Measurements from ENCODE around the gene TADA2B.
A peak's percentile ranks its signal among the peaks of the same experiment; 100 is the strongest.

Gene TADA2B

GRCh38 chr4:7041801-7042502, 1.2 kb upstream of the TADA2B start:
- no peak for DNase-seq (ENCODE audit: low read depth)

GRCh38 chr4:7042503-7043283, 479 bp upstream of the TADA2B start:
- DNase-seq (ENCODE audit: low read depth) = peak; percentile 90

- no peak for DNase-seq (ENCODE audit: low read depth)
These were observed 1.2 kb downstream of the TADA2B start for GRCh38 chr4:7044137-7044930.

- DNase-seq (ENCODE audit: low read depth) = no peak
These were observed 2.4 kb downstream of the TADA2B start for GRCh38 chr4:7045553-7045952.

- no peak for DNase-seq (ENCODE audit: low read depth)
These were observed 3.1 kb downstream of the TADA2B start for GRCh38 chr4:7045961-7046921.

GRCh38 chr4:7046971-7047370, 3.8 kb downstream of the TADA2B start:
- DNase-seq (ENCODE audit: low read depth) = no peak

GRCh38 chr4:7048642-7049041, 5.5 kb downstream of the TADA2B start:
- DNase-seq (ENCODE audit: low read depth) = no peak

- DNase-seq (ENCODE audit: low read depth) = no peak
These were observed 6.1 kb downstream of the TADA2B start for GRCh38 chr4:7049295-7049694.

- DNase-seq (ENCODE audit: low read depth) = no peak
These were observed 6.6 kb downstream of the TADA2B start for GRCh38 chr4:7049739-7050138.

GRCh38 chr4:7050481-7051143, 7.4 kb downstream of the TADA2B start:
- DNase-seq (ENCODE audit: low read depth) = no peak

GRCh38 chr4:7051144-7051495, 7.9 kb downstream of the TADA2B start:
- DNase-seq (ENCODE audit: low read depth) = no peak

GRCh38 chr4:7051905-7052304, 8.7 kb downstream of the TADA2B start:
- DNase-seq (ENCODE audit: low read depth) = no peak

- DNase-seq (ENCODE audit: low read depth) = no peak
These were observed 9.1 kb downstream of the TADA2B start for GRCh38 chr4:7052313-7052712.

- DNase-seq (ENCODE audit: low read depth) = no peak
These were observed 9.9 kb downstream of the TADA2B start for GRCh38 chr4:7052923-7053715.

- DNase-seq (ENCODE audit: low read depth) = no peak
These were observed 11.1 kb downstream of the TADA2B start for GRCh38 chr4:7054106-7054880.

- no peak for DNase-seq (ENCODE audit: low read depth)
These were observed 12.2 kb downstream of the TADA2B start for GRCh38 chr4:7055111-7055989.

- DNase-seq (ENCODE audit: low read depth) = no peak
These were observed 12.8 kb downstream of the TADA2B start for GRCh38 chr4:7055990-7056325.

GRCh38 chr4:7058792-7059191, 15.6 kb downstream of the TADA2B start:
- no peak for DNase-seq (ENCODE audit: low read depth)

- no peak for DNase-seq (ENCODE audit: low read depth)
These were observed 16.5 kb downstream of the TADA2B start for GRCh38 chr4:7059662-7060061.

Measured in stimulated activated CD8-positive, alpha-beta memory T cell treated with anti-CD3 and anti-CD28 coated beads, Interleukin-12 subunit alpha, Interleukin-12 subunit beta, amount 100 ng/mL, for 4 hours (primary cell).